ENCODE data around the gene FLOT2.

- TF ChIP-seq CTCF (IDR thresholded peaks at IDR 0.05) (no peak), POLR2A (IDR thresholded peaks at IDR 0.05) (no peak)
Measured at GRCh38 chr17:28865946-28866752, 31.4 kb downstream of the FLOT2 start.
